HL-60 (cell line): Measurements from ENCODE around the gene CDCA5.
A peak's percentile ranks its signal among the peaks of the same experiment; 100 is the strongest.
"Not testable (repeated sequence)": the region's sequence is repeated elsewhere in the genome, so short reads cannot be mapped to it uniquely, and the experiment has no call there.

ENCODE experiments used
- DNase-seq, 2 experiments: peaks; one replicate each; pipeline ENCODE4 v3.0.0-alpha.2; 2010 to 2020; ENCODE audit warnings: low read depth in 1 of 2, low spot score in 1 of 2
- H3K27ac ChIP-seq: fragments of 250-450 bp; sonication (Bioruptor Pico); replicated peaks from 2 replicates; pipeline ENCODE4 v1.5.1; 2020; ENCODE audit warnings: mild to moderate bottlenecking, moderate library complexity
- H3K27me3 ChIP-seq: fragments of 250-450 bp; sonication (Bioruptor Pico); 2 replicates; pipeline ENCODE4 v1.5.1; 2021; ENCODE audit warnings: mild to moderate bottlenecking, moderate library complexity; ENCODE audit not compliant: insufficient read depth, poor library complexity, severe bottlenecking
- H3K4me3 ChIP-seq: replicated peaks from 2 replicates; pipeline ENCODE4 v1.5.1; 2011; ENCODE audit warnings: mild to moderate bottlenecking, control low read depth, low read length; ENCODE audit not compliant: insufficient read depth
- CTCF ChIP-seq: IDR thresholded peaks from one replicate; pipeline ENCODE4 v1.5.1; 2011; ENCODE audit warnings: low read length, control low read depth, inconsistent platforms; ENCODE audit not compliant: insufficient read depth
- GABPA ChIP-seq: IDR thresholded peaks from 2 replicates; pipeline ENCODE4 v1.6.1; 2012; ENCODE audit warnings: low read depth
- POLR2AphosphoS5 ChIP-seq: IDR thresholded peaks from 2 replicates; pipeline ENCODE4 v1.6.1; 2012; ENCODE audit warnings: low read depth
- REST ChIP-seq: IDR thresholded peaks from 2 replicates; pipeline ENCODE4 v1.6.1; 2012; ENCODE audit warnings: low read depth; ENCODE audit not compliant: insufficient replicate concordance
- SPI1 ChIP-seq: IDR thresholded peaks from 2 replicates; pipeline ENCODE4 v1.6.1; 2012; ENCODE audit warnings: low read depth, mild to moderate bottlenecking, borderline replicate concordance

Gene CDCA5

GRCh38 chr11:65120831-65121230 is 37.0 kb upstream of the CDCA5 start:
- DNase-seq: no peak
- Histone ChIP-seq H3K4me3 (peak overlapping the region; percentile 76), H3K27me3 (no peaks in the 10 kb centered on the region), H3K27ac (peak overlapping the region; percentile 92)
- no peak for TF ChIP-seq CTCF
- no peak for TF ChIP-seq SPI1
- TF ChIP-seq GABPA: no peak
- TF ChIP-seq POLR2AphosphoS5: no peak
- TF ChIP-seq REST: no peak

- Histone ChIP-seq H3K27ac (no peak overlapping the region; the same call in 1 of the 2 replicates), H3K4me3 (no peak overlapping the region)
Measured at GRCh38 chr11:65119670-65119995, 35.8 kb upstream of the CDCA5 start.

GRCh38 chr11:65118891-65119669 is 35.2 kb upstream of the CDCA5 start:
- H3K4me3 ChIP-seq, DNase-seq, H3K27me3 ChIP-seq, H3K27ac ChIP-seq: not testable (repeated sequence)

More at GRCh38 chr11:65119670-65119995, 35.8 kb upstream of the CDCA5 start:
- no peak for TF ChIP-seq GABPA
- TF ChIP-seq REST: no peak
- TF ChIP-seq POLR2AphosphoS5: no peak
- TF ChIP-seq CTCF: no peak
- no peak for TF ChIP-seq SPI1
- H3K27me3 ChIP-seq: no peaks in the 10 kb centered on the region
- no peak for DNase-seq

- TF ChIP-seq CTCF (no peak), SPI1 (no peak), POLR2AphosphoS5 (no peak), REST (no peak), GABPA (no peak)
- no peak overlapping the region for H3K4me3 ChIP-seq
- no peaks in the 10 kb centered on the region for H3K27me3 ChIP-seq
- no peak overlapping the region for H3K27ac ChIP-seq
- DNase-seq: no peak
Measured at GRCh38 chr11:65118097-65118837, 34.4 kb upstream of the CDCA5 start.
